ENCODE measurements around the gene PMCH.

GRCh38 chr12:102215992-102216691 is 18.5 kb upstream of the PMCH start:
- no peak for TF ChIP-seq POLR2A (IDR thresholded peaks at IDR 0.05)
- no peak for TF ChIP-seq CTCF (IDR thresholded peaks at IDR 0.05)

Measured in testis (tissue), 2 donors.